HG03354 (cell line): ENCODE results near the gene TMEM54.

Experiments used
- ATAC-seq: cut with Tn5 transposase; IDR thresholded peaks from one replicate; pipeline ENCODE4 v1.9.1; 2021; ENCODE audit warnings: mild to moderate bottlenecking; ENCODE audit not compliant: unreplicated experiment, poor library complexity, severe bottlenecking

The TMEM54 gene, protein sequence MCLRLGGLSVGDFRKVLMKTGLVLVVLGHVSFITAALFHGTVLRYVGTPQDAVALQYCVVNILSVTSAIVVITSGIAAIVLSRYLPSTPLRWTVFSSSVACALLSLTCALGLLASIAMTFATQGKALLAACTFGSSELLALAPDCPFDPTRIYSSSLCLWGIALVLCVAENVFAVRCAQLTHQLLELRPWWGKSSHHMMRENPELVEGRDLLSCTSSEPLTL

DNA sequence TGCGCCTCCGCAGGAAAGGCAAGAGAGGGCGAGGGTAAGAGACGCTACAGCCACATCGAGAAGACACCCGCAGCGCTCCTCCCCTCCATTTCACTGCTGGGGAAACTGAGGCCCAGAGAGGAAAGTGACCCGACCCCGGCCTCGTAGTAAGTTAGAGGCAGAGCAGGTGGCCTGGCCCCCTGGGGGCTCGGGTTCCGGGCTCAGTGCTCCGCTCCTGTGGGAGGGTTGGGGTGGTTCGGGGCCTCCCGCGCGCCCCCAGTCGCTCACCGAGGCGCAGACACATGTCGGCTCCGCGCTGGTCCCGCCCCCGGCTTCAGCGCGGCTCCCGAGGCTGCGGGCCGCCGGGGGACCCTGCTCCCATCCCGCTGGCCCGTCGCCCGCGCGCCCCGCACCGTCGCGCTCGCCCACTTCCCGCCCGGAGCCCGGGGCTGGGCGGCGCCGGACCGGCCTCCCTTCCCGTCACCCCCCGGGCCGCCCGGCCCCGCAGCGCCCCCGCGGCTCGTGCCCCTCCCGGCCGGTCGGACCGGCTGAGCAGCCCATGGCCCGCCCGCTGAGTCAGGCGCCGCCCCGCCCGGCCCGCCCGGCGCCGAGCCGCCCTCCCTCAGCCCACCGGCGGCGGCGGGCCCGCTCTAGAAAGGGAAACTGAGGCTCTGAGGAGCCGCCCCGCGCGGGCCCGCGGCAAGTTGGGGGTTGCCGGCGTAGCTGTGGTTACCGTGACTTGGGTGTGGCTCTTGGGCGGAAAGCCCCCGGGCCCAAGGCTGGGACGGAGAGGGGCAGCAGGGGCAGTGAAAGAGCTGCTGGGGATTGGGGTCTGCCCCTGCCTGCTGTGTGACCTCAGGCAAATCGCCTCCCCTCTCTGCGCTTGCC is at the start of gene TMEM54:
TSS of gene TMEM54 (minus strand) at position 434 of the 867 bp plus-strand sequence. CDS start at position 283, 151 bp downstream.
- no peak for ATAC-seq

DNA sequence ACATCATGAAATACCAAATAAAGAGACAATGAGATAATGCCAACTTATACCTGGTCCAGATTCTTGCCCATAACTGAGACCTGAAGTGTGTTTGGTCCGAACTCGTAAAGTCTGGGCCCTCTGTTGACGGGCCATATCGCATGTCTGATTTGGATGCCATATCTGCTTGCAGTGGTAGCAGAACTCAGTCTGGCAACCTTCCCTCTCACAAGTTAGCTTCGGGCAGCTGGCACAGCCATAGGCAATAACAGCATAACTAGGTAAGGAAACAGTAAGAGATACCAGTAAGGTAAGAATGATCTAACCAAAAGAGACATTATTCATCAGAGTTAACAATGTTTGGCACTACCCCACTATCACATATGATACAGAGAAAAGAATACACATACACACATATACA is 48.3 kb upstream of the TMEM54 start:
- ATAC-seq: no peak

DNA sequence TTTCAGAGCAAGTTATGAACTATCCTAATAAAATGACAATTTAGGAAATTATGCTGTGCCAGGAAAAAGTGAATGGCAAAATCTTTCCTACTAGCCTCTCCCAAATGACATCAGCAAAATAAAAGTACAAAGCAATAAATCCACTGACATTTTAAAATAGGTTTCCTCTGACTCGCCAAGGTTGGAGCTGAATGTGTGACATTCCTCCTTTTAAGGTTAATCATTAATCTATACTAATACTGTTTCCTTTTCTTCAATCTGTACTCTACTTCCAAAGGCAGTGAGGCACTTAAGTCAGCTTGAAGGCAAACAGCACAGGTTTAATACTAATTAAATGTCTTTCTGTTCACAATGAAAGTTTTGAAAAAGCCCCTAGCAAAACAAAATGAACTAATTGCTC is 47.7 kb upstream of the TMEM54 start:
- ATAC-seq: no peak

DNA sequence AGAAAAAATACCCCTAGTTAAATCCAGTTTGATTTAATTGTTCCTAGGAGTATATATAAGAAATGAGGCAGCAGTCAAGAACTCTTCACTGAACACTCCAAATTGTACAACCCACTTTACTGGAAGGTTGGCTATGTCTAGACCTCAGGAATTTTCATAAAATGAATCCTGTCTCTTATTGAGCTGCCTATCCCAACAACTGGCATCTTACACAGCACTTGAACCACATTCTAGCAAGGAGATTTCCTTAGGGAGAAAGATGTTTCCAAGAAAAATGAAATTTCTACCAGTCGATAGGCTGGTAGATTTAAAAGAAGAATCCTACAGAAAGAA is 47.2 kb upstream of the TMEM54 start:
- no peak for ATAC-seq

DNA sequence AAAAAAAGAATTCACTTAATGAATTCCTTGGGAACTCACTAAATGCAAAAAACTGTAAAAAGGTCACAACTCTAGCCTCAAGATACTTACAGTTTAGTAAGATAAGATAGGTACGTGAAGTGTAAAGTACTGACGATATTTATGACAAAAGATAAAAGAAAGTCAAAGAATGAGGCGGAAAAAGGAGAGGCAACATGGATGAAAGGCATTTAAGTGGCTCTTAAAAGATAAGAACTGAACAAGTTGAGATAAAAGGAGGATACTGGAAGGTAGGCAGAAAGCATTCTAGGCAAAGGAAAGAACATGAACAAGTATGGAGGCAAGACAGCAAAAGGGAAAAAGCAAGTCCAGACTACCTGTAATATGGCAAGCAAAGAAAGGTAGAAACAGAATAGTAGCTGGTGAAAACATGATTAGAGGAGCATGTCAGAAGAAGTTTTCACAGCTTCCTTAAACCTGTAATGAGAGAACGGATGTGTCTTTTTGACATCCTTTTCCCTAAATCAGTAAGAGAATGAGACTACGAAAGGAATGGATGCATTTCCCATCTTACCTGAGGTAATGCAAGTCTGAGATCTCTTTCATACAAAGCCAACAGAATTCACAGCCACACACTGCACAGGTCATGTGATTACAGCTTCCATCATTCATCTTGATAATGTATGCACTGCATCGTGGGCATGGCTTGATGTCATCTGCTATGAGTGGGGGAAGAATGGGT is 46.6 kb upstream of the TMEM54 start:
- no peak for ATAC-seq

DNA sequence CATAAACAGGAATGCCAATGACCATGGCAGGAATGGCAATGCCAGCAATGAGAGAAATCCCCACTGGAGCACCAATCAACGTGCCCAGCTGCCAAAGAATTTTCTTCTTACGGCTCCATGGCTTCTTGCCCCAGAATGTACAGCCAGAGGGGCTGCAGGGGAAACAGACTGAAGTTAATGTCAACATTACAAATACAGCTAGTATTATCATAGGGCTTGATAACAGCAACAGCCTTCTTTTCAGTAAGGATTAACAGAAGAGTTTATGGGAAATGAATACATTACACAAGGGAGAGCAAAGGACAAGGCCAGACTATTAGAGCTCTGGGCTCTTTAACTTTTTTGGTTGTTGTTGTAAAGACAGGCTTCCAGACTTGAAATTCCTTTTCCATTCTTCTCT is 45.2 kb upstream of the TMEM54 start:
- no peak for ATAC-seq

DNA sequence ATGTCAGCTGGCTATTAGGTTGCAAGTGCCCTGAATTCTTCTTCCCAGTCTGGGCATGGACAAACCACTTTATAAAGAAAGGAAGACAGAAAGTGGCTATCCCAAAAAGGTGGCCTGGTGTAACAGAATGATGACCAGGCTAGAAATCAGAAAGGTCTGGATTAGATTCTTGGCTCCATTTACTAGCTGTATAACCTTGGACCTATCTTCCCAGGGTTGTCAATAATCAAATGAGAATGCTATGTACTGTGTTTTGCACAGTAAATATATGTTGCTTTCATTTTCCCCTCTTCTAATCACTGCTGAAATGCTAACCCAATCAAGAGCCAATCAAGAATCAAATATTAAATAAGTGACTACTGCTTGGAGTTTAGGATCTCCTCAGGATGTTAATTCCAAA is 43.0 kb upstream of the TMEM54 start:
- no peak for ATAC-seq

DNA sequence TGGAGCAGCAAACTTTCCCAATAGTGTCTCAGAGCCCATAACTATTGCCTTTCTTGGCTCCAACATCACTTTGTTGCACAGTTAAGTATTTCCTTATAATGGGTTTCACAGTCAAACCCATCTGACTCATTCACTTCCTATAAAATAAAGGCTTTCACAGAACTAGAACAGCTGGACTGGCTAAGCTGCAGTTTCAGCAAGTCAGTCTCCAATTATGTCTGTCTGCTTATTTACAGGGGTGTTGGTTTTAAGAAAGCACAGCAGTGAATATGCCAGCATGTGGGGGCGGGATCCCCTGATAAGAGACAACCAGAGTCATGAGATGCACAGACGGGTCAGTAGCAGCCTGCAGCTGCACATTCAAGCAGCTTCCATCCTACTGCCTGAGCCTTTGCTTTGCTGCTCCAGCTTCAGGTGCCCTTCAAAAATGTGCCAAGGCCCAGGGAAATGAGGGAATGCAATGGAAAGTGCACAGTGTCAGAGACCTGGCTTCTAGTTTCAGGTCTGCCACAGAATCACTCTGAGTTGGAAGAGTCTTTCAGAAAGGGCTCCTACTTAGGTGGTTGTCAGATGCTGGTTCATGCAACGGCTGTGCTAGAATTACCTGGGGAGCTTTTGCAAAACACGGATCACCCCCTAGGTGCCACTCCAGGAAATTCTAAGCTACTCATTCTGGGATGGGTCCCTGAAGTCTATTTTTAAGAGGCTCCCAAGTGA is 38.6 kb upstream of the TMEM54 start:
- no peak for ATAC-seq

DNA sequence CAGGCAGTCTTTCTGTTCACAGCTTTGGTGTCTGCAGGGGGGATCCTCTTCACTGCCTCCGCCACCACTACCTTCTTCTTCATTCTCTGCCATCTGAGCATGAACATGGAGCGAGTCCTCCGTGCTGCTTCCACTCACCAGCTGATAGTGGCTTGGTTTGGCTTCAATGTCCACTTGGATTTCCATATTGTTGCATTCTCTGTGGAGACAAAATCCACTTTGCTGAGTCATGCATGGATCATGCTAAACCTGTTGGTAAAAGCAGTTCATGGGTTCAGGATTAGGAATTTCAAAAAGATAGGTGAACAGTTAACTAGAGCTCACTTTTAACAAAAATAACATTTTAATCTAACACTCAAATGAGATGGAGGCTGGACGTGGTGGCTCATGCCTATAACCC is 35.9 kb upstream of the TMEM54 start:
- no peak for ATAC-seq

DNA sequence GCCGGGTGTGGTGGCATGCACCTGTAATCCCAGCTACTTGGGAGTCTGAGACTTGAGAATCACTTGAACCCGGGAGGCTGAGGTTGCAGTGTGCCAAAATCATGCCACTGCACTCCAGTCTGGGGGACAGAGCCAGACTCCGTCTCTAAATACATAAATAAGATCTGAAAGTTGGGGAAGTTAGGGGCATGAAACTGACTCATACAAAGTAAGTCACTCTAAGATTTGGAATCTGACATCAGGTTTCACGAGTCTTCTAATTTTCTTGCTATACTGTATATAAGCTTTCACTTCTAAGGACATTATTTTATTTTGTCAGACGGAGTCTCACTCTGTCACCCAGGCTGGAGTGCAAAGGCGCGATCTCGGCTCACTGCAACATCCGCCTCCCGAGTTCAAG is 33.3 kb upstream of the TMEM54 start:
- ATAC-seq: no peak

DNA sequence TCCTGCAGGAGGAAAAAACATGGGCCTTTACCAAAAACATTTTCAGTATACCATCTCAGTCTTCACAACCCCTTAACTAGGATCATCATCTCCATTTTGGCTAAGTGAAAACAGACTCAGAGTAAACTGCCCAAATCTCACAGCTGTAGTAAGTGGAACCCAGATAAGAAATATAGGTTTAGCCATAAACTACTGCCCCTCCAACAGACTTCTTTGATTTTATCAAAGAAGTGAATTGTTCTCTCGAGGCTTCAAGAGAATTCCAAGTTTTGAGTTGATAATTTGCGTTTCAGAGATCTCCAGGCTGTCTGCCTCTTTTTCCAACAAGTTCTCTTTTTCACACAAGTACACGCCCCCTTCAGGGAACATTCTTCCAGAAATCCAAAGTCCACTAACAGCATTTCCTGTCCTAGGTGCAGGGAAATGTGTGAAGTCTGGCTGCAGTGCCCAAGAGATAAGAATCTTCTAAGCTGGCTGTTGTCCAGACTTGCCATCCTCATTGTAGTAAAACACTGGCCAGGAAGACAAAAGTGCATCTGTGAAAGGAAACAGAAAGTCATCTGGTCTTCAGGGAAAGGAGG is 32.6 kb upstream of the TMEM54 start:
- ATAC-seq: no peak

DNA sequence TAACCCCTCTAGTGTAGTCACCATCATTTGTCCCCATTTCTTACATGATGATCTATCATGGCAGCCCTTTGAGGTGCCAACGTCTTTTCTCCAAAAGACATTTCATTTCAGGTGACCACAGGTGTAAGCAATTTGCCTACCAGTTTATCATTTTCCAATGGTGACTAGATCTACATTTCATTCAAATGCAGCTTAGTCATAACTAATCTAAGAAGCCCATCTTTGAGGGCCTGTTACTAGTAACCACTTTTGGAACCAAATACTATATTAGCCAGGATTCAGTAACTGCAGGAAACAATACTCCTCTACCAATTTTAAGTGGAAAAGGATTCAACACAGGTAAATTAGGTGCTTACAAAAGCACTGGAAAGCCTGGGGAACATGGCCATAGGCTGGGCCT is 30.6 kb upstream of the TMEM54 start:
- no peak for ATAC-seq

DNA sequence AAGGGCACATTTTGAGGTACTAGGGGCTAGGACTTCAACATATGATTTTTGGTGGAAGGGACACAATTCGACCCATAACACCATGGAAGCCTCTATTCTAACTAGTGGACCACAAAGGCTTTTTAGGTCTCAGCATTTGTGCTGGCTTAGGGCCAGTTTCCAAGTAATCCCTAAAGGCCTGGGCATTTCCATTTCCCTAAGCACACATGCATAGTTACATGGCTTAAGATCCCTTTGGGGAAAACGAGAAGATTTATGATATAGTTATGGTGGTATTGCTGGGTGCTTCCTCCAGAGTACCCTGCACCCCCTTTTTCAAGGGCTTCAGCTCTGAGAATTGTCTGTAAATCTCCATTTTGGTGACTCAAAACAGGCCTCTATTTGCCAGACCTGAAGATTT is 28.2 kb upstream of the TMEM54 start:
- ATAC-seq: no peak

DNA sequence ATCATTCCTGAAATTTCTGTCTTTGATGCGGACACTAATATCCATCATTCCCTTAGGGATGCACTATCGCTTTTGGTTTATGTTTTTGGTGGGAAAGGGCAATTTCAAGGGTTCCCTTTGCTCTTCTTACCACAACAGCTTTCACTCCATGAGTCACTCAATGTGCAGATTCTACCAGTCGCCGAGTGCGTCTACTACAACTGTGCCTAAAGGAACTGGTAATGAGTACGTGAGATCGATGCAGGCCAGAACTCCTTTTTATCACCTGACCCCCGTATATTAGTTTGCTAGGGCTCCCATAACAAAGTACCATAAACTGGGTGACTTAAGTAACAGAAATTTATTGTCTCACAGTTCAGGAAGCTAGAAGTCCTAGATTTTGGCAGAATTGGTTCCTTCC is 27.5 kb upstream of the TMEM54 start:
- no peak for ATAC-seq

DNA sequence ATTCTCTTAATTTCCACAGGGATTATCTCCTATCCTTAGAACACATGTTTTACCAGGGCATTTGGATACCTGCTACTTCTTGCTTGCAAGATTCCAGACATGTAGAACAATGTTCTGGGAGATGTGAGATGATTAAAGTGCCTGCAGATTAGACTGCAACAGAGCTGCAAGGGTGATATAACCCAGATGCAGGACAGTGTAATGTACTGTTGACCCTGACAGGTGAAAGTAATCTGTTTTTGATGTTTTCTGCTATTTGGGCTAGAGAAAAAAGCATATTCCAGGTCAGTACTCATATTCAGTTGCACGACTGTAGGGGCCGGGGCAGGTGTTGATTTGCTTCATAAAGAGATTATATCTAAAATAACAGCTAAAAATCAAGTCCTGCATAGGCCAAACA is 27.1 kb upstream of the TMEM54 start:
- ATAC-seq: no peak

DNA sequence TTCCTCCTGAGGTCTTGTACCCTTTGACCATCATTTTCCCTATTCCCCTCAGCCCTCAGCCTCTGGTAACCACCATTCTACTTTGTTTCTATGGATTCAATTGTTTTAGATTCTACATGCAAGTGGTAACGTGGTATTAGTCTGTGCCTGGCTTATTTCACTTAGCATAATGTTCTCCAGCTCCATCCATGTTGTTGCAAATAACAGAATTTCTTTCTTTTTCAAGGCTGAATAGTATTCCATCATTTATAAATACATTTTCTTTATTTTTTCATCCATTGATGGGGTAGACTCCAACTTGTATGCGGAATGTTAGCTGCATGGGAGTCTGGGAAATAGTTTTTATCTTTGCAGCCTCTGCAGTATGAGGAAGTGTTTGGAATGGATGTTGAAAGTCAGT is 26.3 kb upstream of the TMEM54 start:
- ATAC-seq: no peak

DNA sequence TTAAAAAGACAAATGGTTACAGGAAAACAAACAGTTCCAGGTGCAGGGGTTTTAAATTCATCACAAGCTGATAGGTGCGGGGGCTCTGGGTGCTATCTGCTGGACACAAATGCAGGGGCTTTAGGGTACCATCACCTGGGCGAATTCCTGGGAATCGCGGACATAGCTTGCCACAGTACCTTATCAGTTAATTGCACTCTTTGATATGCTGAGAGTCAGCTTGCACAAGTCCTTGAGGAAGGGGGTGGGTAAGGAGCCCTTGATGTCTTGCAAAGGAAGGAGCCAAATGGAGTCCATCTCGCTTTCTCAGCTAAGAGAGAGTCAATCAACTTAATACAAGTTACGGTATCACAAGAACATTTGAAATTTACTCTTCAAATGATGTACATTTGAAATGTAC is 25.4 kb upstream of the TMEM54 start:
- ATAC-seq: no peak

DNA sequence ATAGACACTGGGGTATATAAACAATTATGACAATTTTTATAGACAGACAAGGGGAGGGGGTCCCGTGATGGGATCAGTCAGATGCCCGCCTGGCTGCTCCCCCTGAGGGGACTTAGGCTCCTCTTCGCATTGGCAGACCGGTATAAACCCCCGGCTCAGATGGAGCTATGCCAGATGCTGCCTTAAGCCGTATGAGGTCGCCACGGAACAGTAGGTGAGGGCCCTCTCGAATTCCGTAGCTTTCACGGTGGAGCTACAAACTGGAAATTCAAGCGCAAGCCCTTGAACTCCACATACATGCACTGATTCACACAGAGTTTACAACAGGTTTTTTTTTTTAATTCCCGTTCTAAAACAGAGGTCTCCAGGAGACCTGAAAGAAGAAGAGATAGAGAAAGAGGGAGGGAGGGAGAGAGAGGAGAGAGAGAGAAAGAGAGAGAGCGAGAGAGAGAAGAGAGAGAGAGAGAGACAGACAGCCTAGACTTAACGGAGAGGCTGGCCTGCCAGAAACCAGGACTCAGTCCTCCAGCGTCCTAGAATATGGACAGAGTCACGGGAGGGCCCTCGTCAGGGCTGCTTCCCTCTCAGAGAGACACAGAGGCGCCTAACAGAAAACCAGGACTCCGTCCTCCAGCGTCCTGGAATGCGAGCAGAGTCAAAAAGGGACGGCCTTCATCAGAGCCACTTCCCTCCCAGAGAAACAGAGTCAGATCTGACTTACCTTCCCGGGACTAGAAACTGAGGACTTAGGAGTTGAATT is 24.4 kb upstream of the TMEM54 start:
- no peak for ATAC-seq

DNA sequence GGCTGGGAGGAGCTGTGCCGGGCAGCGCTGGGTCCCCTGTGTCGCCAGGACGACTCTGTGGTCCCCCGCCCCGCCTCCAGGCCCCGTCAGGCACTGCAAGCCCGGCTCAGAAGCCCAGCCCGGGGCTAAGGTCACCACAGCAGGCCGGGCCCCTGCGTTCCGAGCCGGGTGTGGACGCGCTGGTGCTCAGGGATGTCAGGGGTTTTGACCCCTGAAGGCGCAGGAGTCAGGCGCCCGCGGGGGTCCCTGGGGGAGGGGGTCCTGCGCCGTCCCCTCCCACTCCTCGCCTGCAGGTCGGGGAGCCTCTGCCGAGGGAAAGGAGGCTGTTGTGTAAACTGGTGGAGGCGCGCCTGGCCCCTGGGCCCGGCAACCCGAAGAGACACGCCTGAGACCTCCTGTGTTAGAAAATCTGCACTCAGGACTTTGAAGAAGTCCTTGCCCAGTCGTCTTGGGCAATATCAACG is 23.7 kb upstream of the TMEM54 start:
- no peak for ATAC-seq
